Natural killer cell (primary cell): ENCODE measurements around the gene SCGB3A1. TPM values are rescaled to one million over a fixed set of nuclear protein-coding genes. Genes with fewer than 3 reads are reported as not detected.
A peak's percentile ranks its signal among the peaks of the same experiment; 100 is the strongest.

ENCODE experiments used
- ATAC-seq, 3 donors: fragments of 150-1000 bp in 2 of 3; fragments of 200-7000 bp in 1 of 3; cut with Tn5 transposase; 1 replicate in 1 of 3; 2 replicates in 2 of 3; pipeline ENCODE4 v1.10.0; 2021; ENCODE audit warnings: mild to moderate bottlenecking in 2 of 3, moderate library complexity in 2 of 3
- DNase-seq, 2 donors: peaks; one replicate each; pipeline versions ENCODE4 v3.0.0 to v3.0.0-alpha.2; 2013 to 2021; ENCODE audit warnings: mixed read lengths in 1 of 2
- H3K27ac ChIP-seq: one replicate; pipeline ENCODE4 v1.5.1; 2013; ENCODE audit warnings: mild to moderate bottlenecking, low read length
- H3K27me3 ChIP-seq: one replicate; pipeline ENCODE4 v1.6.1; 2013; ENCODE audit warnings: low read length; ENCODE audit not compliant: control insufficient read depth, insufficient read depth
- H3K36me3 ChIP-seq: one replicate; pipeline ENCODE4 v1.6.1; 2013; ENCODE audit warnings: low read length; ENCODE audit not compliant: control insufficient read depth, insufficient read depth
- H3K4me1 ChIP-seq: one replicate; pipeline ENCODE4 v1.6.1; 2013; ENCODE audit warnings: low read length; ENCODE audit not compliant: control insufficient read depth, insufficient read depth
- H3K4me3 ChIP-seq: one replicate; pipeline ENCODE4 v1.5.1; 2013; ENCODE audit warnings: low read length
- H3K9me3 ChIP-seq: one replicate; pipeline ENCODE4 v1.6.1; 2013; ENCODE audit warnings: low read length; ENCODE audit not compliant: control insufficient read depth, insufficient read depth
- H3K27ac Mint-ChIP-seq, 2 donors: one replicate each; pipeline ENCODE4 v1.8.0; 2022; ENCODE audit warnings: mild to moderate bottlenecking in 2 of 2, mixed read lengths in 2 of 2, moderate library complexity in 1 of 2
- H3K27me3 Mint-ChIP-seq, 2 donors: one replicate each; pipeline ENCODE4 v1.8.0; 2022; ENCODE audit warnings: low read depth in 2 of 2, mixed read lengths in 2 of 2
- H3K36me3 Mint-ChIP-seq: one replicate; pipeline ENCODE4 v1.8.0; 2022; ENCODE audit warnings: mixed read lengths
- H3K4me1 Mint-ChIP-seq, 2 donors: one replicate each; pipeline ENCODE4 v1.8.0; 2022; ENCODE audit warnings: mixed read lengths in 2 of 2
- H3K4me3 Mint-ChIP-seq: one replicate; pipeline ENCODE4 v1.8.0; 2022; ENCODE audit warnings: mild to moderate bottlenecking, moderate library complexity, mixed read lengths
- H3K9me3 Mint-ChIP-seq, 2 donors: one replicate each; pipeline ENCODE4 v1.8.0; 2022; ENCODE audit warnings: mixed read lengths in 2 of 2
- CTCF ChIP-seq: fragments of 200-600 bp; IDR thresholded peaks from one replicate; pipeline ENCODE4 v1.8.0; 2022; ENCODE audit warnings: antibody characterized with exemption
- WGBS: methylation state at CpG from one replicate; pipeline ENCODE4 v1.1.7; 2013; ENCODE audit warnings: missing lambda C conversion rate; ENCODE audit not compliant: insufficient coverage; 5-methylcytosine and 5-hydroxymethylcytosine counted together
- intact Hi-C: fragments of 100-400 bp; cut with micrococcal nuclease; formaldehyde crosslinking; loops from one replicate; pipeline ENCODE4 v1.14.2; 2022
- total RNA-seq, 4 donors: library from RNA; stranded (reverse); fragments of 120-200 nt in 1 of 4; gene quantifications; one replicate each; pipeline versions ENCODE4 v1.2.3 to v1.2.4, GENCODE V29; 2013 to 2022

The SCGB3A1 gene
- total RNA-seq, 3 donors from 2014 or later (not counting 1 experiment from before 2014, with no cell fraction given), result not detected

GRCh38 chr5:180595381-180596114, 4.2 kb upstream of the SCGB3A1 start:
- intact Hi-C loops, result no loop called here
- Mint-ChIP-seq H3K36me3 (no peaks in the 10 kb centered on the region), H3K27me3 (peaks cover 13 to 14% of the 10 kb centered on the region in 2 donors), H3K27ac (no peak overlapping the region), H3K4me1 (no peaks in the 10 kb centered on the region), H3K4me3 (no peak overlapping the region), H3K9me3 (no peaks in the 10 kb centered on the region)
- 92% methylated on average over 25 of the region's 25 CpGs for WGBS
- Histone ChIP-seq H3K9me3 (no peaks in the 10 kb centered on the region), H3K4me1 (no peaks in the 10 kb centered on the region), H3K4me3 (no peak overlapping the region), H3K27me3 (peaks cover 2% of the 10 kb centered on the region), H3K27ac (no peak overlapping the region), H3K36me3 (no peaks in the 10 kb centered on the region)
- no peak for DNase-seq
- TF ChIP-seq CTCF, result no peak
- ATAC-seq, result no peak

DNA sequence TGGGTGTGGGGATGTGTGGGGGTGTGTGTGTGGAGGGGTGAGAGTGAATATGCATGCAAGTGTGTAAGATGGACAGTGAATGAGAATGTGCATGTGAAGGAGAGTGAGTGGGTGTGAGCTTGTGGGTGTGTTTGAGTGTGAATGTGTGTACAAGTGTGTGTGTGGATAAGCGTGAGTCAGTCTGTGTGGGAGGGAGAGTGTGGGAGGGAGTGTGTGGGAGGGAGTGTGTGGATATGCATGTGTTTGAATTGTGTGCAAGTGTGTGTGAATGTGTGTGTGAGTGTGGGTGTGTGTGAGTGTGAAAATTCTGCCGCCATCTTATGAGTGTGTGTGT, 3.7 kb upstream of the SCGB3A1 start:
- DNase-seq, result no peak
- no peak overlapping the region for H3K4me3 ChIP-seq
- H3K4me3 Mint-ChIP-seq, result no peak overlapping the region
- H3K27me3 Mint-ChIP-seq, result peaks cover 13 to 14% of the 10 kb centered on the region in 2 donors
- H3K27ac ChIP-seq, result no peak overlapping the region
- H3K36me3 ChIP-seq, result no peaks in the 10 kb centered on the region
- no peaks in the 10 kb centered on the region for H3K9me3 Mint-ChIP-seq
- no peak overlapping the region for H3K27ac Mint-ChIP-seq
- ATAC-seq, result no peak
- intact Hi-C loops, result no loop called here
- H3K4me1 Mint-ChIP-seq, result no peaks in the 10 kb centered on the region
- no peaks in the 10 kb centered on the region for H3K9me3 ChIP-seq
- no peaks in the 10 kb centered on the region for H3K4me1 ChIP-seq
- H3K36me3 Mint-ChIP-seq, result no peaks in the 10 kb centered on the region
- peaks cover 3% of the 10 kb centered on the region for H3K27me3 ChIP-seq
- 89% methylated on average over 2 of the region's 2 CpGs for WGBS
- no peak for TF ChIP-seq CTCF

- Mint-ChIP-seq H3K27ac (no peak overlapping the region), H3K9me3 (no peaks in the 10 kb centered on the region), H3K4me3 (no peak overlapping the region), H3K36me3 (no peaks in the 10 kb centered on the region), H3K4me1 (no peaks in the 10 kb centered on the region), H3K27me3 (peaks cover 14 to 19% of the 10 kb centered on the region in 2 donors)
- H3K27me3 ChIP-seq, result peaks cover 7% of the 10 kb centered on the region
- no peaks in the 10 kb centered on the region for H3K36me3 ChIP-seq
- 80% methylated on average over 17 of the region's 17 CpGs for WGBS
- DNase-seq, result no peak
- TF ChIP-seq CTCF, result no peak
- H3K27ac ChIP-seq, result no peak overlapping the region
- H3K4me3 ChIP-seq, result no peak overlapping the region
- intact Hi-C loops, result no loop called here
- peak in 1 of 3 donors; percentile 36 for ATAC-seq
- H3K9me3 ChIP-seq, result no peaks in the 10 kb centered on the region
- no peaks in the 10 kb centered on the region for H3K4me1 ChIP-seq
These were observed 3.2 kb upstream of the SCGB3A1 start for GRCh38 chr5:180594311-180595045.
